Hematopoietic multipotent progenitor cell treated with erythropoietin and hydrocortisone succinate and interleukin-3 and kit ligand, for 8 days (in vitro differentiated cells): ENCODE data around the gene CNTN4.

Experiments used
- DNase-seq: peaks from one replicate; pipeline ENCODE4 v3.0.0-alpha.2; 2015

CNTN4 gene

GRCh38 chr3:2441558-2441957 is 342.9 kb downstream of the CNTN4 start:
- no peak for DNase-seq

- no peak for DNase-seq
These were observed 347.5 kb downstream of the CNTN4 start for GRCh38 chr3:2446146-2446545.

GRCh38 chr3:2452249-2452648 is 353.6 kb downstream of the CNTN4 start:
- DNase-seq: no peak

GRCh38 chr3:2454865-2455264 is 356.2 kb downstream of the CNTN4 start:
- DNase-seq: no peak

- no peak for DNase-seq
These were observed 358.1 kb downstream of the CNTN4 start for GRCh38 chr3:2456788-2457187.

- no peak for DNase-seq
These were observed 360.1 kb downstream of the CNTN4 start for GRCh38 chr3:2458816-2459215.

GRCh38 chr3:2465842-2466241 is 367.2 kb downstream of the CNTN4 start:
- no peak for DNase-seq

GRCh38 chr3:2468816-2469215 is 370.1 kb downstream of the CNTN4 start:
- DNase-seq: no peak

- no peak for DNase-seq
These were observed 378.3 kb downstream of the CNTN4 start for GRCh38 chr3:2476996-2477395.

- no peak for DNase-seq
These were observed 379.0 kb downstream of the CNTN4 start for GRCh38 chr3:2477620-2478019.

GRCh38 chr3:2484162-2485026 is 385.7 kb downstream of the CNTN4 start:
- no peak for DNase-seq

GRCh38 chr3:2485027-2485375 is 386.3 kb downstream of the CNTN4 start:
- DNase-seq: no peak

- DNase-seq: no peak
These were observed 397.1 kb downstream of the CNTN4 start for GRCh38 chr3:2495746-2496145.

GRCh38 chr3:2504912-2505311 is 406.2 kb downstream of the CNTN4 start:
- DNase-seq: no peak

GRCh38 chr3:2506776-2507175 is 408.1 kb downstream of the CNTN4 start:
- DNase-seq: no peak

GRCh38 chr3:2510591-2511145 is 412.0 kb downstream of the CNTN4 start:
- no peak for DNase-seq

- DNase-seq: no peak
These were observed 412.7 kb downstream of the CNTN4 start for GRCh38 chr3:2511356-2511755.

- no peak for DNase-seq
These were observed 414.2 kb downstream of the CNTN4 start for GRCh38 chr3:2512881-2513280.

GRCh38 chr3:2513986-2514385 is 415.3 kb downstream of the CNTN4 start:
- no peak for DNase-seq

- DNase-seq: no peak
These were observed 418.2 kb downstream of the CNTN4 start for GRCh38 chr3:2516762-2517441.

GRCh38 chr3:2517500-2518172 is 419.0 kb downstream of the CNTN4 start:
- no peak for DNase-seq

- DNase-seq: no peak
These were observed 424.7 kb downstream of the CNTN4 start for GRCh38 chr3:2523281-2523836.

- no peak for DNase-seq
These were observed 427.3 kb downstream of the CNTN4 start for GRCh38 chr3:2525968-2526367.
